Heart right ventricle (tissue), 16 donors: Measurements from ENCODE around the gene PLEKHM1. TPM values are rescaled to one million over a fixed set of nuclear protein-coding genes. Genes with fewer than 3 reads are reported as not detected.

Experiments used
- ATAC-seq, 8 donors: fragments of 200-7000 bp; cut with Tn5 transposase; one replicate each; pipeline ENCODE4 v1.9.1; 2020; ENCODE audit warnings: mild to moderate bottlenecking in 8 of 8, moderate library complexity in 8 of 8, moderate number of reproducible peaks in 1 of 8
- DNase-seq, 2 donors: peaks; one replicate each; pipeline ENCODE4 v3.0.0-alpha.2; 2020
- H3K27ac ChIP-seq, 10 donors: fragments of 200-600 bp; sonication (generic) in 2 of 10; one replicate each; pipeline versions ENCODE4 v1.5.0 to v1.8.0; 2020 to 2022; ENCODE audit warnings: mild to moderate bottlenecking in 3 of 10
- H3K27me3 ChIP-seq, 7 donors: fragments of 200-600 bp; one replicate each; pipeline ENCODE4 v1.8.0; 2021 to 2022; ENCODE audit warnings: mild to moderate bottlenecking in 2 of 7
- H3K36me3 ChIP-seq, 9 donors: fragments of 200-600 bp; sonication (generic) in 1 of 9; one replicate each; pipeline versions ENCODE4 v1.5.0 to v1.8.0; 2020 to 2022; ENCODE audit warnings: mild to moderate bottlenecking in 2 of 9
- H3K4me1 ChIP-seq, 9 donors: fragments of 200-600 bp; sonication (generic) in 1 of 9; one replicate each; pipeline versions ENCODE4 v1.5.0 to v1.8.0; 2020 to 2022; ENCODE audit warnings: mild to moderate bottlenecking in 4 of 9
- H3K4me3 ChIP-seq, 10 donors: fragments of 200-600 bp; sonication (generic) in 2 of 10; one replicate each; pipeline versions ENCODE4 v1.5.0 to v1.8.0; 2020 to 2022; ENCODE audit warnings: mild to moderate bottlenecking in 7 of 10, moderate library complexity in 2 of 10
- H3K9me3 ChIP-seq, 11 donors: fragments of 200-600 bp in 10 of 11; sonication (generic) in 2 of 11; one replicate each; pipeline versions ENCODE4 v1.5.0 to v1.8.0; 2013 to 2022; ENCODE audit warnings: mild to moderate bottlenecking in 2 of 11, control low read depth in 1 of 11, moderate library complexity in 1 of 11
- CTCF ChIP-seq, 9 donors: fragments of 200-600 bp; sonication (generic) in 2 of 9; IDR thresholded peaks; one replicate each; pipeline versions ENCODE4 v1.5.0 to v1.8.0; 2021 to 2022; ENCODE audit warnings: antibody characterized with exemption in 9 of 9, mild to moderate bottlenecking in 5 of 9, moderate library complexity in 1 of 9
- WGBS, 2 donors: extraction: QIAGEN DNeasy Blood & Tissue Kit; methylation state at CpG; one replicate each; pipeline ENCODE4 v1.1.7; 2013; ENCODE audit warnings: inconsistent platforms in 1 of 2; 5-methylcytosine and 5-hydroxymethylcytosine counted together
- intact Hi-C, 10 donors: fragments of 100-400 bp; cut with DNase I; formaldehyde crosslinking; loops; one replicate each; pipeline versions ENCODE4 v1.11.1 to v1.14.2; 2022
- polyA plus RNA-seq, 2 donors: library from polyadenylated mRNA; stranded (reverse); fragments of 200-250 nt; gene quantifications; one replicate each; pipeline ENCODE4 v1.2.3, GENCODE V29; 2013
- total RNA-seq, 10 donors: library from RNA; stranded (reverse); fragmentation: NEBNext Ultra II Directional in 3 of 10; extraction: Animal tissue kit (Norgen Biotek cat#: 25700) in 3 of 10; gene quantifications; one replicate each; pipeline versions ENCODE4 v1.2.1 to v1.2.4, GENCODE V29; 2021 to 2023
- donor health status: Arrhythmogenic right ventricular cardiomyopathy.
- donor health status: ischemic (EF 13 %, LVEDD 7.1; RV severe dilation, severe dysfunction).
- donor health status: healthy with polysubstance abuse.
- donor health status: DM: no; HTN: yes; CAD: no.
- donor health status: DM: no; HTN: no; CAD: no.
- donor health status: ischemic (EF 25% LVEDD 6.9; RV normal size, moderate dysfunction).
- donor health status: ischemic (EF 25% LVEDD 5.7; RV mildly dilated, moderate dysfunction).
- donor health status: healthy.
- donor health status: DM: yes; HTN: yes; CAD: no.
- donor health status: Ischemic cardiomyopathy.
- donor health status: ischemic (EF 35%, LVEDD 5.7; RV mildly dilated, moderate dysfunction).
- donor health status: nonischemic (EF 11% LVEDD 7.7; RV severe dilation, severe dysfunction).
- donor health status: DM: yes; HTN: yes; CAD: no.
- donor health status: PGD.
- donor health status: ischemic (EF 29% LVEDD 5.4; RV normal size, mild dysfunction).
- donor health status: nonischemic (EF 23%, LVEDD 6.1; RV moderate dilation, normal function).

The PLEKHM1 gene
- total and polyA plus RNA-seq, 12 donors = 9.9 to 46.9 (median 25.6) TPM

- H3K4me3 ChIP-seq = no peak overlapping the region
- no peak overlapping the region for H3K27ac ChIP-seq
- H3K4me1 ChIP-seq = peaks cover 0 to 19% (median 0%) of the 10 kb centered on the region in 9 donors
- peaks cover 0 to 54% (median 27%) of the 10 kb centered on the region in 9 donors for H3K36me3 ChIP-seq
- 86 to 91% methylated on average over 6 of the region's 6 CpGs for WGBS, 2 donors
- intact Hi-C loops = loop anchor here in 1 of 10 donors (5.0 kb wide), 1 partner anchor 33 kb away; no protein-coding TSS in a partner anchor
- peaks cover 0 to 8% (median 0%) of the 10 kb centered on the region in 7 donors for H3K27me3 ChIP-seq
- no peak for ATAC-seq
- DNase-seq = no peak
- no peak for TF ChIP-seq CTCF (IDR thresholded peaks at IDR 0.05)
- no peaks in the 10 kb centered on the region for H3K9me3 ChIP-seq
These were observed 96.4 kb downstream of the PLEKHM1 start for GRCh38 chr17:45394091-45394490.

- WGBS, 2 donors = 94% methylated on average over 5 of the region's 5 CpGs
- peaks cover 0 to 15% (median 0%) of the 10 kb centered on the region in 9 donors for H3K4me1 ChIP-seq
- ATAC-seq (no peak), DNase-seq (no peak)
- no peak for TF ChIP-seq CTCF (IDR thresholded peaks at IDR 0.05)
- H3K27me3 ChIP-seq = peaks cover 0 to 8% (median 0%) of the 10 kb centered on the region in 7 donors
- H3K9me3 ChIP-seq = no peaks in the 10 kb centered on the region
- intact Hi-C loops = loop anchor here in 1 of 10 donors (5.0 kb wide), 1 partner anchor 34 kb away; no protein-coding TSS in a partner anchor
- peaks cover 0 to 48% (median 27%) of the 10 kb centered on the region in 9 donors for H3K36me3 ChIP-seq
- no peak overlapping the region for H3K27ac ChIP-seq
- H3K4me3 ChIP-seq = no peak overlapping the region
These were observed 97.1 kb downstream of the PLEKHM1 start for GRCh38 chr17:45393411-45393810.

DNA sequence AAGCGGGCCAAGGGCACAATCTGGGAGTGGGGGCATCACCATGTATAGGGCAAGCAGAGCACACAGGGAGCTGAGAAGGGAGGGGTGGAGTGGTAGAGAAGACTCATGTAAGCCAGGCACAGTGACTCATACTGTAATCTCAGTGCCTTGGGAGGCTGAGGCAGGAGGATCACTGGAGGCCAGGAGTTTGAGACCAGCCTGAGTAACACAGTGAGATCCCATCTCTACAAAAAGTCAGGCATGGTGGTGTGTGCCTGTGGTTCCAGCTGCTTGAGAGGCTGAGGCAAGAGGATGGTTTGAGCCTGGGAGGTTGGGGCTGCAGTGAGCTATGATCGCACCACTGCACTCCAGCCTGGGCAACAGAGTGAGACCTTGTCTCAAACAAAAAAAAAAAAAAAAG lies 98.6 kb downstream of the PLEKHM1 start:
- no peak for ATAC-seq
- Histone ChIP-seq H3K4me1 (peaks cover 0 to 15% (median 0%) of the 10 kb centered on the region in 9 donors), H3K27ac (no peak overlapping the region), H3K27me3 (peaks cover 0 to 8% (median 0%) of the 10 kb centered on the region in 7 donors), H3K4me3 (no peak overlapping the region), H3K36me3 (peaks cover 0 to 34% (median 14%) of the 10 kb centered on the region in 9 donors), H3K9me3 (no peaks in the 10 kb centered on the region)
- 96% methylated on average over 2 of the region's 2 CpGs for WGBS, 2 donors
- intact Hi-C loops = loop anchor here in 1 of 10 donors (5.0 kb wide), 1 partner anchor 35 kb away; no protein-coding TSS in a partner anchor
- TF ChIP-seq CTCF (IDR thresholded peaks at IDR 0.05) = no peak
- no peak for DNase-seq

DNA sequence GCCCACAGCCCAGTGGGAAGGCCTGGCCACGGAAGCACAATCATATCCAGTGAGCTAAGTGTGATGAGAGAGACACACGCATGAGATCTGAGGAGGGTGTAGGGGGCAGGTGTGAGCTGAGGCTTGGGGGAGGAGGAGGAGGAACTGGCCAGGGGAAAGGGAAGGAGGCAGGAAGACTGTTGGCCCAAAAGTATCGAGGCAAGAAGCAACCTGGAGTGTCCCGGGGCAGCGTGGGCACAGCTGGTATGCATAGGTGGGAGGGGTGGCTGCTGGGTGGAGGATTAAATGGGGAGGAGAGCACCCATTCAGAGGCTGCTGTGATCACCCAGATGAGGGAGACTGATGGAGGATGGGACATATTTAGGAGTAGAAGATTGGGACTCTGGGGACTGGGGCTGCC lies 99.2 kb downstream of the PLEKHM1 start:
- TF ChIP-seq CTCF (IDR thresholded peaks at IDR 0.05) = no peak
- no peak overlapping the region for H3K4me3 ChIP-seq
- peaks cover 0 to 16% (median 0%) of the 10 kb centered on the region in 9 donors for H3K4me1 ChIP-seq
- H3K36me3 ChIP-seq = peaks cover 0 to 27% (median 8%) of the 10 kb centered on the region in 9 donors
- ATAC-seq (no peak), DNase-seq (no peak)
- 45 to 62% methylated on average over 5 of the region's 5 CpGs for WGBS, 2 donors
- H3K27me3 ChIP-seq = peaks cover 0 to 8% (median 0%) of the 10 kb centered on the region in 7 donors
- H3K27ac ChIP-seq = no peak overlapping the region
- H3K9me3 ChIP-seq = no peaks in the 10 kb centered on the region
- intact Hi-C loops = loop anchor here in 1 of 10 donors (5.0 kb wide), 1 partner anchor 36 kb away; no protein-coding TSS in a partner anchor
